Mammary epithelial cell (primary cell): ENCODE data around the gene MEIS1.

Source experiments
- EZH2 ChIP-seq: IDR thresholded peaks from 2 replicates; pipeline ENCODE4 v1.6.1; 2012; ENCODE audit warnings: low read length, inconsistent platforms, borderline replicate concordance
- TF ChIP-seq, protein P1 (sequence below), 2 donors: IDR thresholded peaks in 1 of 2; conservative IDR thresholded peaks in 1 of 2; 2 replicates each; pipeline ENCODE4 v1.5.1; 2011 to 2012; ENCODE audit warnings: inconsistent platforms in 2 of 2, low read length in 2 of 2, mild to moderate bottlenecking in 2 of 2, control low read depth in 1 of 2, low read depth in 1 of 2; ENCODE audit not compliant: insufficient read depth in 1 of 2; ENCODE audit errors: extremely low read depth in 1 of 2

DNA sequence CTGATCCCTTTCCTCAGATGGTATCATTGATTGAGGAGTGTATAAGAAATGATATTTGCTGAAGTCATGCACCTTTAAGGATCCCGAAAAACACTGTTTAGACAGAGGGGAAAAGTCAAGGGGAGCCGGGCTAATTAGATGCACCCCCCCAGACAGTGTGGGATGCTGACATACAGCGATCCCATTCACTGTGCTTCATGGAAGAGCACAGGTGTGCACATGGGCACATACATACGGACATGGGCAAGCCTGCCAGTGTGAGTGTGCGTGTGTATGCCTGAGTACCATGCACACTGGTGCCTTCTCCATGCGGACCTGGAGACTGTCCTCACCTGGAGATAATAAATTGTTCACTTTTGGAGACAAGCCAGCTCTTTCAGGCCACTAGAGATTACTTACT, 22.6 kb downstream of the MEIS1 start:
- TF ChIP-seq, protein P1, sequence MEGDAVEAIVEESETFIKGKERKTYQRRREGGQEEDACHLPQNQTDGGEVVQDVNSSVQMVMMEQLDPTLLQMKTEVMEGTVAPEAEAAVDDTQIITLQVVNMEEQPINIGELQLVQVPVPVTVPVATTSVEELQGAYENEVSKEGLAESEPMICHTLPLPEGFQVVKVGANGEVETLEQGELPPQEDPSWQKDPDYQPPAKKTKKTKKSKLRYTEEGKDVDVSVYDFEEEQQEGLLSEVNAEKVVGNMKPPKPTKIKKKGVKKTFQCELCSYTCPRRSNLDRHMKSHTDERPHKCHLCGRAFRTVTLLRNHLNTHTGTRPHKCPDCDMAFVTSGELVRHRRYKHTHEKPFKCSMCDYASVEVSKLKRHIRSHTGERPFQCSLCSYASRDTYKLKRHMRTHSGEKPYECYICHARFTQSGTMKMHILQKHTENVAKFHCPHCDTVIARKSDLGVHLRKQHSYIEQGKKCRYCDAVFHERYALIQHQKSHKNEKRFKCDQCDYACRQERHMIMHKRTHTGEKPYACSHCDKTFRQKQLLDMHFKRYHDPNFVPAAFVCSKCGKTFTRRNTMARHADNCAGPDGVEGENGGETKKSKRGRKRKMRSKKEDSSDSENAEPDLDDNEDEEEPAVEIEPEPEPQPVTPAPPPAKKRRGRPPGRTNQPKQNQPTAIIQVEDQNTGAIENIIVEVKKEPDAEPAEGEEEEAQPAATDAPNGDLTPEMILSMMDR (conservative IDR thresholded peaks at IDR 0.05 in 1 of 2, IDR thresholded peaks at IDR 0.05 in 1 of 2; ENCODE audit: extremely low read depth in 1 of 2, insufficient read depth in 1 of 2, low read depth in 1 of 2, low read length in 2 of 2) = no peak
- no peak for TF ChIP-seq EZH2
